Fibroblast of pulmonary artery (primary cell): ENCODE data around the gene DEGS1.

ENCODE experiments used
- DNase-seq: peaks from one replicate; pipeline ENCODE4 v3.0.0-alpha.2; 2010; ENCODE audit warnings: low read depth
- H3K4me3 ChIP-seq: replicated peaks from 2 replicates; pipeline ENCODE4 v1.5.1; 2011; ENCODE audit warnings: low read depth, mild to moderate bottlenecking, control low read depth, low read length, moderate library complexity
- TF ChIP-seq, protein P1 (sequence below): IDR thresholded peaks from 2 replicates; pipeline ENCODE4 v1.5.1; 2011; ENCODE audit warnings: mild to moderate bottlenecking, control low read depth, low read length, inconsistent platforms; ENCODE audit errors: missing control alignments

The DEGS1 gene

DNA sequence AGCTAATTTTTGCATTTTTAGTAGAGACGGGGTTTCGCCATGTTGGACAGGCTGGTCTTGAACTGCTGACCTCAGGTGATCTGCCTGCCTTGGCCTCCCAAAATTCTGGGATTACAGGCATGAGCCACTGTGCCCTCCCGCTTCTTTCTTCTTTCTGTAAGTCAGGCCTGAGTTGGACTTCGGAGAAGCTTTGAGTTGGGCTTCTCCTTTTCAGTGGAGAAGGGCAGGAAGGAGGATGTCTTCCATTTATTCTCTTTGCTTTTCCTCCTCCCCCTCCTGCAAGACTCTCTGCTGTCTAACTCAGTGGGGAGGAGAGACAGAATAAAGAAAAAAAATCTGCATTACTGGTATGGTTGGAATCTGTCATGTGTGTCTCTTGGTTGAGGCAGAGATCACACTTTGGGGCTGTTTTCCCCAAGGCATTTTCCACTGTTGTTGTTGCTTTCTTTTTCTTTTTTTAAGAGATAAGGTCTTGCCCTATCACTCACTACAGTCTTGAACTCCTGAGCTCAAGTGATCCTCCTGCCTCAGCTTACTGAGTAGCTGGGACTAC is 13.2 kb upstream of the DEGS1 start:
- no peak overlapping the region for H3K4me3 ChIP-seq
- no peak for DNase-seq
- TF ChIP-seq, protein P1, sequence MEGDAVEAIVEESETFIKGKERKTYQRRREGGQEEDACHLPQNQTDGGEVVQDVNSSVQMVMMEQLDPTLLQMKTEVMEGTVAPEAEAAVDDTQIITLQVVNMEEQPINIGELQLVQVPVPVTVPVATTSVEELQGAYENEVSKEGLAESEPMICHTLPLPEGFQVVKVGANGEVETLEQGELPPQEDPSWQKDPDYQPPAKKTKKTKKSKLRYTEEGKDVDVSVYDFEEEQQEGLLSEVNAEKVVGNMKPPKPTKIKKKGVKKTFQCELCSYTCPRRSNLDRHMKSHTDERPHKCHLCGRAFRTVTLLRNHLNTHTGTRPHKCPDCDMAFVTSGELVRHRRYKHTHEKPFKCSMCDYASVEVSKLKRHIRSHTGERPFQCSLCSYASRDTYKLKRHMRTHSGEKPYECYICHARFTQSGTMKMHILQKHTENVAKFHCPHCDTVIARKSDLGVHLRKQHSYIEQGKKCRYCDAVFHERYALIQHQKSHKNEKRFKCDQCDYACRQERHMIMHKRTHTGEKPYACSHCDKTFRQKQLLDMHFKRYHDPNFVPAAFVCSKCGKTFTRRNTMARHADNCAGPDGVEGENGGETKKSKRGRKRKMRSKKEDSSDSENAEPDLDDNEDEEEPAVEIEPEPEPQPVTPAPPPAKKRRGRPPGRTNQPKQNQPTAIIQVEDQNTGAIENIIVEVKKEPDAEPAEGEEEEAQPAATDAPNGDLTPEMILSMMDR = no peak

- TF ChIP-seq, protein P1 = no peak
- no peak for DNase-seq
- no peak overlapping the region for H3K4me3 ChIP-seq
These were observed 12.7 kb upstream of the DEGS1 start for GRCh38 chr1:224170343-224170742.

- peak; percentile 26 for DNase-seq
- H3K4me3 ChIP-seq = no peak overlapping the region
- TF ChIP-seq, protein P1 = peak; percentile 35
These were observed 12.1 kb upstream of the DEGS1 start for GRCh38 chr1:224170748-224171478.

- DNase-seq = no peak
- no peak overlapping the region for H3K4me3 ChIP-seq
- TF ChIP-seq, protein P1 = no peak
These were observed 10.8 kb upstream of the DEGS1 start for GRCh38 chr1:224172229-224172628.

DNA sequence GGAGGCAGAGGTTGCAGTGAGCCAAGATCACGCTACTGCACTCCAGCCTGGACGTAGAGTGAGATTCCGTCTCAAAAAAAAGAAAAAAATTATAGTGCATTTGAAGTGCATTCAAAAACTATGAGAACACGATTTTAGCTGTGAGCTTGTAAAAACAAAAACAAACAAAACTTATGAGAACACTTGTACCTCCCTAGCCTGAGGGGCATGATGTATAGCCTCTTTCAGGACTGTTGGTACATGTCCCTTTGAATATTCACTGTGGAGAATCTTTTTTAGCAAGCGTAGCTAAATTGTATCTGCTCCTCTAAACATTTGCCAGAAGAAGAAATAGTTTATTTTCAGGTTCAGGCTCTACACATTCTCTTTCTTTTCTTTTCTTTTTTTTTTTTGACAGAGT is 9.5 kb upstream of the DEGS1 start:
- no peak overlapping the region for H3K4me3 ChIP-seq
- TF ChIP-seq, protein P1 = no peak
- no peak for DNase-seq

- TF ChIP-seq, protein P1 = no peak
- H3K4me3 ChIP-seq = no peak overlapping the region
- no peak for DNase-seq
These were observed 7.4 kb upstream of the DEGS1 start for GRCh38 chr1:224175617-224176016.
